ENCODE data around the gene CPN2. TPM values are rescaled to one million over a fixed set of nuclear protein-coding genes. Genes with fewer than 3 reads are reported as not detected.
A peak's percentile ranks its signal among the peaks of the same experiment; 100 is the strongest.

Gene CPN2
- total RNA-seq, 1 experiment from 2014 or later: 0.09 TPM

DNA sequence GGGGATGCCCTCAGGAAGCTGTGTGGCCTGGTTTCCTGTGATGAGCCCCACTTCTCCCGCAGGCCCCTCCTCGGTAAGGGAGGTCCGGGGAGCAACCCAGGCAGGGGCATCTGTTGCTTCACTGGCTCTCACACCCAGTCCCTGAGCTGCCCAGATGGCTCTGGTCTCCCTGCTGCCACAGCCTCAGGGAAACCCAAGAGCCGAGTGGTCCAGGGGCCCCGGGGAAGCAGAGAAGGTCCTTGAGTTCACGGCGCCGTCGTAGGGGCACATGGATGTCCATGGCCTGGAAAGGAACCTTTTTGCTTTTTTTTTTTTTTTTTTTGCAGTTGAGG lies 31.7 kb upstream of the CPN2 start (continued):
- no peak for TF ChIP-seq CBFB (CRISPR knock-in tag; IDR thresholded peaks at IDR 0.05; ENCODE audit: low read depth)
- TF ChIP-seq, protein P1, sequence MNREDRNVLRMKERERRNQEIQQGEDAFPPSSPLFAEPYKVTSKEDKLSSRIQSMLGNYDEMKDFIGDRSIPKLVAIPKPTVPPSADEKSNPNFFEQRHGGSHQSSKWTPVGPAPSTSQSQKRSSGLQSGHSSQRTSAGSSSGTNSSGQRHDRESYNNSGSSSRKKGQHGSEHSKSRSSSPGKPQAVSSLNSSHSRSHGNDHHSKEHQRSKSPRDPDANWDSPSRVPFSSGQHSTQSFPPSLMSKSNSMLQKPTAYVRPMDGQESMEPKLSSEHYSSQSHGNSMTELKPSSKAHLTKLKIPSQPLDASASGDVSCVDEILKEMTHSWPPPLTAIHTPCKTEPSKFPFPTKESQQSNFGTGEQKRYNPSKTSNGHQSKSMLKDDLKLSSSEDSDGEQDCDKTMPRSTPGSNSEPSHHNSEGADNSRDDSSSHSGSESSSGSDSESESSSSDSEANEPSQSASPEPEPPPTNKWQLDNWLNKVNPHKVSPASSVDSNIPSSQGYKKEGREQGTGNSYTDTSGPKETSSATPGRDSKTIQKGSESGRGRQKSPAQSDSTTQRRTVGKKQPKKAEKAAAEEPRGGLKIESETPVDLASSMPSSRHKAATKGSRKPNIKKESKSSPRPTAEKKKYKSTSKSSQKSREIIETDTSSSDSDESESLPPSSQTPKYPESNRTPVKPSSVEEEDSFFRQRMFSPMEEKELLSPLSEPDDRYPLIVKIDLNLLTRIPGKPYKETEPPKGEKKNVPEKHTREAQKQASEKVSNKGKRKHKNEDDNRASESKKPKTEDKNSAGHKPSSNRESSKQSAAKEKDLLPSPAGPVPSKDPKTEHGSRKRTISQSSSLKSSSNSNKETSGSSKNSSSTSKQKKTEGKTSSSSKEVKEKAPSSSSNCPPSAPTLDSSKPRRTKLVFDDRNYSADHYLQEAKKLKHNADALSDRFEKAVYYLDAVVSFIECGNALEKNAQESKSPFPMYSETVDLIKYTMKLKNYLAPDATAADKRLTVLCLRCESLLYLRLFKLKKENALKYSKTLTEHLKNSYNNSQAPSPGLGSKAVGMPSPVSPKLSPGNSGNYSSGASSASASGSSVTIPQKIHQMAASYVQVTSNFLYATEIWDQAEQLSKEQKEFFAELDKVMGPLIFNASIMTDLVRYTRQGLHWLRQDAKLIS (CRISPR knock-in tag; IDR thresholded peaks at IDR 0.05; ENCODE audit: borderline replicate concordance): no peak

DNA sequence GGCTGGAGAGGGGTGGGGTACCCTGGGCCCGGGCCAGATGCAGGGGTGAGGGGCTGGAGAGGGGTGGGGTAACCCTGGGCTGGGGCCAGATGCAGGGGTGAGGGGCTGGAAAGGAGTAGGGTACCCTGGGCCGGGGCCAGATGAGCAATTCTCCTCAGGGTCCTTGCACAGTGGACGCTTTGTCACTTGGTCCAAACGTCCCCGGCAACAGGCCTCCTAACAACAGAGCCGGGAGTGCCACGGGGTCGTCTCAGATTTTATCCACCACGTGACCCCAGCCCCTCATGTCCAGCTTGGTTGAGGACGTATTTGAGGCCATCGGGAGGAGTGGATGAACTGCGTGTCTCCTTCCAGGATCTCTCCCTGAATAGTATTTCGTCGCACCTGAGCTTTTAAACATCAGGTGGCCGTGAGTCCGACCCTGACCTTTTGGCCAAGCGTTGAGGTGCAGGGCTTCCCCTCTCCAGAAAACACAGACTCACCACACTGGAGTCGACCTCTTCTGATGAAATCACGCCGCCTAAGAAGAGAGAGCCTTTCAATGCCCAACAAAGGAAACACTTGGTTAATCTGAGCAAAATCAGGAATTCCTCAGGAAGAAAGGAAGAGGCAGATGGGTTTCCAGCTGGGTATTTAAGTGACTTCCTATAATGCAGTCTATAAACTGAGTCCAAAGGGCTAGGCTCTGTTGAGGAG lies 31.2 kb upstream of the CPN2 start:
- POLR2A ChIA-PET: interaction anchor here (1.1 kb wide), 1 partner anchor 10 kb away, joined by 3 read pairs; no protein-coding TSS in a partner anchor
- H3K4me1 Mint-ChIP-seq: peaks cover 43% of the 10 kb centered on the region
- H3K4me3 Mint-ChIP-seq: no peak overlapping the region

DNA sequence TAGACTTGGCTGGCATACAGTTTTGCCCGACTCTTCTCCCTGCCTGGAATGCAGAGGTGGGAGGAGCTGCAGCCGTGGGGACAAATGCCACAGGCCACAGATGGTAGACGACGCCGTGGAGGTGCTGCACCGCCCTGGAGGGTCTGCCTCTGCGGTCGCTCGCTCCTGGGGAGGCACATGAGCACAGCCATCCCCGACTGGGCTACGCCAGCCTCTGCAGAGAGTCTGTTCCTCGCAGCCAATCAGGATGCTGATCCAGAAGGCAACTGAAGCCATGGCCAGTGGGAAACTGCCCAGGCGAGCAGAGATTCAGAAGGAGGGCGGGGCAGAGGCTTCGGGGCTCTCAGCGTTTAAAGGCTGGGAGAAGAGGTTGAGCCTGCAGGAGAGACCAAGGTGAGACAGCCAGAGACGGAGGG lies 30.3 kb upstream of the CPN2 start:
- TF ChIP-seq, protein P2, sequence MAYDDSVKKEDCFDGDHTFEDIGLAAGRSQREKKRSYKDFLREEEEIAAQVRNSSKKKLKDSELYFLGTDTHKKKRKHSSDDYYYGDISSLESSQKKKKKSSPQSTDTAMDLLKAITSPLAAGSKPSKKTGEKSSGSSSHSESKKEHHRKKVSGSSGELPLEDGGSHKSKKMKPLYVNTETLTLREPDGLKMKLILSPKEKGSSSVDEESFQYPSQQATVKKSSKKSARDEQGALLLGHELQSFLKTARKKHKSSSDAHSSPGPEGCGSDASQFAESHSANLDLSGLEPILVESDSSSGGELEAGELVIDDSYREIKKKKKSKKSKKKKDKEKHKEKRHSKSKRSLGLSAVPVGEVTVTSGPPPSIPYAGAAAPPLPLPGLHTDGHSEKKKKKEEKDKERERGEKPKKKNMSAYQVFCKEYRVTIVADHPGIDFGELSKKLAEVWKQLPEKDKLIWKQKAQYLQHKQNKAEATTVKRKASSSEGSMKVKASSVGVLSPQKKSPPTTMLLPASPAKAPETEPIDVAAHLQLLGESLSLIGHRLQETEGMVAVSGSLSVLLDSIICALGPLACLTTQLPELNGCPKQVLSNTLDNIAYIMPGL (CRISPR knock-in tag; IDR thresholded peaks at IDR 0.05): no peak
- peak; percentile 28; the same call in 1 of the 2 replicates for TF ChIP-seq NFYB (CRISPR knock-in tag; conservative IDR thresholded peaks at IDR 0.05; ENCODE audit: low read depth)
- no peak overlapping the region for H3K27ac Mint-ChIP-seq
- no peaks in the 10 kb centered on the region for H3K36me3 Mint-ChIP-seq
- no peaks in the 10 kb centered on the region for H3K9me3 Mint-ChIP-seq
- no peak overlapping the region for H3K4me3 Mint-ChIP-seq
- ChIA-PET POLR2A (no interaction called here), CTCF (no interaction called here)
- peak; percentile 44 for ATAC-seq
- no peaks in the 10 kb centered on the region; the same call in 1 of the 2 replicates for H3K27me3 Mint-ChIP-seq (ENCODE audit: low read depth)
- peaks cover 38% of the 10 kb centered on the region for H3K4me1 Mint-ChIP-seq
- DNase-seq (ENCODE audit: low spot score): no peak

More for the DNA sequence above, 31.2 kb upstream of the CPN2 start:
- H3K27ac Mint-ChIP-seq: 0 out of 2 replicates have a peak overlapping the region, but pooled peaks have one; percentile 4
- H3K36me3 Mint-ChIP-seq: no peaks in the 10 kb centered on the region
- ATAC-seq (peak; percentile 34), DNase-seq (ENCODE audit: low spot score) (no peak)
- TF ChIP-seq ZNF423 (CRISPR knock-in tag; IDR thresholded peaks at IDR 0.05) (no peak), ZBTB21 (CRISPR knock-in tag; IDR thresholded peaks at IDR 0.05; ENCODE audit: borderline replicate concordance) (no peak), ESRRA (CRISPR knock-in tag; IDR thresholded peaks at IDR 0.05; ENCODE audit: borderline replicate concordance) (no peak), ETV6 (CRISPR knock-in tag; IDR thresholded peaks at IDR 0.05) (no peak)
- TF ChIP-seq, protein P3, sequence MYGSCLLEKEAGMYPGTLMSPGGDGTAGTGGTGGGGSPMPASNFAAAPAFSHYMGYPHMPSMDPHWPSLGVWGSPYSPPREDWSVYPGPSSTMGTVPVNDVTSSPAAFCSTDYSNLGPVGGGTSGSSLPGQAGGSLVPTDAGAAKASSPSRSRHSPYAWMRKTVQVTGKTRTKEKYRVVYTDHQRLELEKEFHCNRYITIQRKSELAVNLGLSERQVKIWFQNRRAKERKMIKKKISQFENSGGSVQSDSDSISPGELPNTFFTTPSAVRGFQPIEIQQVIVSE (CRISPR knock-in tag; IDR thresholded peaks at IDR 0.05; ENCODE audit: borderline replicate concordance): no peak
- CTCF ChIA-PET: interaction anchor here (0.9 to 2.7 kb wide), 3 partner anchors 38 to 90 kb away, joined by 3 to 9 read pairs (median 3); no protein-coding TSS in a partner anchor
- H3K27me3 Mint-ChIP-seq (ENCODE audit: low read depth): no peaks in the 10 kb centered on the region; the same call in 1 of the 2 replicates
- H3K9me3 Mint-ChIP-seq: no peaks in the 10 kb centered on the region

DNA sequence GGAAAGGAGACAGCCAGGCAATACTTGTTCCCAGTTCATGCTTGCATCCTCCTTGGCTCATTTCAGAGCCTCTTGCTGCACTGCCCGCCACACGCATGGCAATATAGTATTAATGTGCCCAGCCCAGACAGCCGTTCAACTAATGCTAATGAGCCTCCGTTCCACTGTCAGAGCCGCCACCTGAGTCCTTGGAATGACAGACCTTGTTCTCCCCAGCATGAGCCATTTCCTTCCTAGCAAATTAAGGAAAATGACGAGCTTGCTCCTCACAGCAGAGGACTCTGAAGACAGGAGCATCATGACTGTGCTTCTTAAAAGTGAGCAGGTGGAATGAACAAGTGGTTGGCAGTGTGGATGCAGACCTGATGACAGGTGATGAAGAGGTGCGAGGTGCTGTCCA lies 29.2 kb upstream of the CPN2 start:
- ATAC-seq: no peak
- ChIA-PET POLR2A (no interaction called here), CTCF (interaction anchor here (0.9 kb wide), 1 partner anchor 65 kb away, joined by 4 read pairs; no protein-coding TSS in a partner anchor)
- Mint-ChIP-seq H3K36me3 (no peaks in the 10 kb centered on the region), H3K4me1 (peaks cover 46% of the 10 kb centered on the region), H3K4me3 (no peak overlapping the region), H3K27ac (no peak overlapping the region), H3K27me3 (ENCODE audit: low read depth) (no peaks in the 10 kb centered on the region; the same call in 1 of the 2 replicates), H3K9me3 (no peaks in the 10 kb centered on the region)
- no peak for DNase-seq (ENCODE audit: low spot score)
- no peak for TF ChIP-seq SMAD3 (CRISPR knock-in tag; IDR thresholded peaks at IDR 0.05; ENCODE audit: borderline replicate concordance)
- no peak for TF ChIP-seq NFYB (CRISPR knock-in tag; conservative IDR thresholded peaks at IDR 0.05; ENCODE audit: low read depth)
- no peak for TF ChIP-seq JUN (CRISPR knock-in tag; IDR thresholded peaks at IDR 0.05)
- TF ChIP-seq, protein P4, sequence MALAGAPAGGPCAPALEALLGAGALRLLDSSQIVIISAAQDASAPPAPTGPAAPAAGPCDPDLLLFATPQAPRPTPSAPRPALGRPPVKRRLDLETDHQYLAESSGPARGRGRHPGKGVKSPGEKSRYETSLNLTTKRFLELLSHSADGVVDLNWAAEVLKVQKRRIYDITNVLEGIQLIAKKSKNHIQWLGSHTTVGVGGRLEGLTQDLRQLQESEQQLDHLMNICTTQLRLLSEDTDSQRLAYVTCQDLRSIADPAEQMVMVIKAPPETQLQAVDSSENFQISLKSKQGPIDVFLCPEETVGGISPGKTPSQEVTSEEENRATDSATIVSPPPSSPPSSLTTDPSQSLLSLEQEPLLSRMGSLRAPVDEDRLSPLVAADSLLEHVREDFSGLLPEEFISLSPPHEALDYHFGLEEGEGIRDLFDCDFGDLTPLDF (CRISPR knock-in tag; IDR thresholded peaks at IDR 0.05): no peak
- TF ChIP-seq HMGA2 (CRISPR knock-in tag; IDR thresholded peaks at IDR 0.05): no peak
- TF ChIP-seq, protein P5, sequence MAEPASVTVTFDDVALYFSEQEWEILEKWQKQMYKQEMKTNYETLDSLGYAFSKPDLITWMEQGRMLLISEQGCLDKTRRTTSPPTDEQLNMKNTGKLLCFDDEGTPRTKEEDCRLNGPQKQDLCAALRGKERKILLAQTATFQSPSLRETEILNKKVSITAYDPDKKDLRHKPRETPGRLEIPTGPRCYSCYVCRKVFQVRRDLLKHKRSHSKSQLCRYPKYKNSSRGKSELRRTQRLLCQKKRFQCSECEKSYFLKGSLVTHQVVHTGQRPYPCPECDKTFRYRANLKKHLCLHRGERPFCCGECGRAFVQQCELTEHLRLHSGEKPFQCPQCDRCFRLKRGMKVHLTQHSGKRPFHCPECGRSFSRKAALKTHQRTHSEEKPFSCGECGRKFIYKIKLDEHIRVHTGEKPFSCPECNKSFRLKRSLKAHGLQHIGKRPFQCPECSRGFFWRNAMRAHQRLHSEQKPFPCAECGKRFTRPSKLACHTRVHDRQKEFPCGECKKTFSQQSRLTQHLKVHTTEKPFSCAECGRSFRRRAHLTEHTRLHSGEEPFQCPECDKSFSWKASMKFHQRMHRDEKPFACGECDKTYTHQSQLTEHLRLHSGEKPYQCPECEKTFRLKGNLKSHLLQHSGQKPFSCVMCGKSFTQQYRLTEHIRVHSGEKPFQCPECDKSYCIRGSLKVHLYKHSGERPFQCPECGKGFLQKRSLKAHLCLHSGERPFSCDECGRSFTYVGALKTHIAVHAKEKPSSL (CRISPR knock-in tag; conservative IDR thresholded peaks at IDR 0.05): no peak
- TF ChIP-seq RORB (CRISPR knock-in tag; IDR thresholded peaks at IDR 0.05): no peak
- no peak for TF ChIP-seq ZBTB21 (CRISPR knock-in tag; IDR thresholded peaks at IDR 0.05; ENCODE audit: borderline replicate concordance)
- no peak for TF ChIP-seq ZNF263 (CRISPR knock-in tag; IDR thresholded peaks at IDR 0.05; ENCODE audit: low read depth)
- TF ChIP-seq NR3C1 (CRISPR knock-in tag; conservative IDR thresholded peaks at IDR 0.05; ENCODE audit: low read depth): no peak
- TF ChIP-seq, protein P6, sequence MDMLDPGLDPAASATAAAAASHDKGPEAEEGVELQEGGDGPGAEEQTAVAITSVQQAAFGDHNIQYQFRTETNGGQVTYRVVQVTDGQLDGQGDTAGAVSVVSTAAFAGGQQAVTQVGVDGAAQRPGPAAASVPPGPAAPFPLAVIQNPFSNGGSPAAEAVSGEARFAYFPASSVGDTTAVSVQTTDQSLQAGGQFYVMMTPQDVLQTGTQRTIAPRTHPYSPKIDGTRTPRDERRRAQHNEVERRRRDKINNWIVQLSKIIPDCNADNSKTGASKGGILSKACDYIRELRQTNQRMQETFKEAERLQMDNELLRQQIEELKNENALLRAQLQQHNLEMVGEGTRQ (CRISPR knock-in tag; IDR thresholded peaks at IDR 0.05): no peak

Data from WTC11 (cell line).